ENCODE data around the gene ADAM12. TPM values are rescaled to one million over a fixed set of nuclear protein-coding genes. Genes with fewer than 3 reads are reported as not detected.

The ADAM12 gene
- total and polyA plus RNA-seq, 10 of the 15 experiments (the other 5 are each of a cell fraction or from before 2014, with no cell fraction given), result under 0.01 to 0.62 (median 0.04) TPM; not detected in 5

GRCh38 chr10:126215746-126216631 lies 172.3 kb downstream of the ADAM12 start (continued):
- TF ChIP-seq, protein P1, sequence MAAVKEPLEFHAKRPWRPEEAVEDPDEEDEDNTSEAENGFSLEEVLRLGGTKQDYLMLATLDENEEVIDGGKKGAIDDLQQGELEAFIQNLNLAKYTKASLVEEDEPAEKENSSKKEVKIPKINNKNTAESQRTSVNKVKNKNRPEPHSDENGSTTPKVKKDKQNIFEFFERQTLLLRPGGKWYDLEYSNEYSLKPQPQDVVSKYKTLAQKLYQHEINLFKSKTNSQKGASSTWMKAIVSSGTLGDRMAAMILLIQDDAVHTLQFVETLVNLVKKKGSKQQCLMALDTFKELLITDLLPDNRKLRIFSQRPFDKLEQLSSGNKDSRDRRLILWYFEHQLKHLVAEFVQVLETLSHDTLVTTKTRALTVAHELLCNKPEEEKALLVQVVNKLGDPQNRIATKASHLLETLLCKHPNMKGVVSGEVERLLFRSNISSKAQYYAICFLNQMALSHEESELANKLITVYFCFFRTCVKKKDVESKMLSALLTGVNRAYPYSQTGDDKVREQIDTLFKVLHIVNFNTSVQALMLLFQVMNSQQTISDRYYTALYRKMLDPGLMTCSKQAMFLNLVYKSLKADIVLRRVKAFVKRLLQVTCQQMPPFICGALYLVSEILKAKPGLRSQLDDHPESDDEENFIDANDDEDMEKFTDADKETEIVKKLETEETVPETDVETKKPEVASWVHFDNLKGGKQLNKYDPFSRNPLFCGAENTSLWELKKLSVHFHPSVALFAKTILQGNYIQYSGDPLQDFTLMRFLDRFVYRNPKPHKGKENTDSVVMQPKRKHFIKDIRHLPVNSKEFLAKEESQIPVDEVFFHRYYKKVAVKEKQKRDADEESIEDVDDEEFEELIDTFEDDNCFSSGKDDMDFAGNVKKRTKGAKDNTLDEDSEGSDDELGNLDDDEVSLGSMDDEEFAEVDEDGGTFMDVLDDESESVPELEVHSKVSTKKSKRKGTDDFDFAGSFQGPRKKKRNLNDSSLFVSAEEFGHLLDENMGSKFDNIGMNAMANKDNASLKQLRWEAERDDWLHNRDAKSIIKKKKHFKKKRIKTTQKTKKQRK (IDR thresholded peaks at IDR 0.05; ENCODE audit: low read depth, low read length), result no peak
- TF ChIP-seq PAX8 (IDR thresholded peaks at IDR 0.05), result no peak
- TF ChIP-seq YBX1 (IDR thresholded peaks at IDR 0.05), result no peak
- TF ChIP-seq NFYA (IDR thresholded peaks at IDR 0.05; ENCODE audit: borderline replicate concordance, low read depth, low read length), result no peak
- no peak for TF ChIP-seq STAT1 (conservative IDR thresholded peaks at IDR 0.05)
- no peak for TF ChIP-seq ZBED1 (IDR thresholded peaks at IDR 0.05; ENCODE audit: borderline replicate concordance)
- no peak for TF ChIP-seq MTA2 (IDR thresholded peaks at IDR 0.05; ENCODE audit: low read depth)
- TF ChIP-seq EZH2 (IDR thresholded peaks at IDR 0.05; ENCODE audit: borderline replicate concordance, control insufficient read depth, low read depth, low read length), result no peak
- no peak for TF ChIP-seq EP300 (IDR thresholded peaks at IDR 0.05; ENCODE audit: borderline replicate concordance in 1 of 2, control insufficient read depth in 1 of 2, low read depth in 2 of 2, low read length in 2 of 2)
- TF ChIP-seq NFIC (IDR thresholded peaks at IDR 0.05; ENCODE audit: low read depth, low read length), result no peak
- TF ChIP-seq JUND (IDR thresholded peaks at IDR 0.05; ENCODE audit: low read depth, low read length), result no peak
- TF ChIP-seq, protein P2, sequence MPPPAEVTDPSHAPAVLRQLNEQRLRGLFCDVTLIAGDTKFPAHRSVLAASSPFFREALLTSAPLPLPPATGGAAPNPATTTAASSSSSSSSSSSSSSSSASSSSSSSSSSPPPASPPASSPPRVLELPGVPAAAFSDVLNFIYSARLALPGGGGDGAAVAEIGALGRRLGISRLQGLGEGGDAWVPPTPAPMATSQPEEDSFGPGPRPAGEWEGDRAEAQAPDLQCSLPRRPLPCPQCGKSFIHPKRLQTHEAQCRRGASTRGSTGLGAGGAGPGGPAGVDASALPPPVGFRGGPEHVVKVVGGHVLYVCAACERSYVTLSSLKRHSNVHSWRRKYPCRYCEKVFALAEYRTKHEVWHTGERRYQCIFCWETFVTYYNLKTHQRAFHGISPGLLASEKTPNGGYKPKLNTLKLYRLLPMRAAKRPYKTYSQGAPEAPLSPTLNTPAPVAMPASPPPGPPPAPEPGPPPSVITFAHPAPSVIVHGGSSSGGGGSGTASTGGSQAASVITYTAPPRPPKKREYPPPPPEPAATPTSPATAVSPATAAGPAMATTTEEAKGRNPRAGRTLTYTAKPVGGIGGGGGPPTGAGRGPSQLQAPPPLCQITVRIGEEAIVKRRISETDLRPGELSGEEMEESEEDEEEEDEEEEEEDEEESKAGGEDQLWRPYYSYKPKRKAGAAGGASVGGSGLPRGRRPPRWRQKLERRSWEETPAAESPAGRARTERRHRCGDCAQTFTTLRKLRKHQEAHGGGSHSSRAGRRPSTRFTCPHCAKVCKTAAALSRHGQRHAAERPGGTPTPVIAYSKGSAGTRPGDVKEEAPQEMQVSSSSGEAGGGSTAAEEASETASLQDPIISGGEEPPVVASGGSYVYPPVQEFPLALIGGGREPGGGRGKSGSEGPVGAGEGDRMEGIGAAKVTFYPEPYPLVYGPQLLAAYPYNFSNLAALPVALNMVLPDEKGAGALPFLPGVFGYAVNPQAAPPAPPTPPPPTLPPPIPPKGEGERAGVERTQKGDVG (CRISPR knock-in tag; IDR thresholded peaks at IDR 0.05), result no peak

All from GM12878 (cell line).